ENCODE measurements around the gene PRSS23. TPM values are rescaled to one million over a fixed set of nuclear protein-coding genes. Genes with fewer than 3 reads are reported as not detected.
A peak's percentile ranks its signal among the peaks of the same experiment; 100 is the strongest.
"Not testable (repeated sequence)": the region's sequence is repeated elsewhere in the genome, so short reads cannot be mapped to it uniquely, and the experiment has no call there.

PRSS23 gene
- polyA plus RNA-seq, 5 donors: 53.6 to 91.1 (median 74.0) TPM

DNA sequence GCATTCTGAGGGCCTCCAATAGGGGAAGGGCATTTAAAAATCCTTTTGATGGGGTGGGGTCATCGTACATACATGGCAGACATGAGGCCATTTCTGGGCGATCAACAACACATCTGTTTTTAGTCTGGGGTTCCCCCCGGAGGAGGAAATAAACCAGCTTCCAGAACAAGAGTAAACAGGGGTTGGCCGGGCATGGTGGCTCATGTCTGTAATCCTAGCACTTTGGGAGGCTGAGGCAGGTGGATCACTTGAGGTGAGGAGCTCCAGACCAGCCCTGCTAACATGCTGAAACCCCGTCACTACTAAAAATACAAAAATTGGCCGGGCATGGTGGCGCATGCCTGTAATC, 12.0 kb downstream of the PRSS23 start:
- no peak for DNase-seq

- DNase-seq: no peak
These were observed 12.6 kb downstream of the PRSS23 start for GRCh38 chr11:86812981-86813380.

GRCh38 chr11:86814775-86815174, 14.4 kb downstream of the PRSS23 start:
- no peak for DNase-seq

DNA sequence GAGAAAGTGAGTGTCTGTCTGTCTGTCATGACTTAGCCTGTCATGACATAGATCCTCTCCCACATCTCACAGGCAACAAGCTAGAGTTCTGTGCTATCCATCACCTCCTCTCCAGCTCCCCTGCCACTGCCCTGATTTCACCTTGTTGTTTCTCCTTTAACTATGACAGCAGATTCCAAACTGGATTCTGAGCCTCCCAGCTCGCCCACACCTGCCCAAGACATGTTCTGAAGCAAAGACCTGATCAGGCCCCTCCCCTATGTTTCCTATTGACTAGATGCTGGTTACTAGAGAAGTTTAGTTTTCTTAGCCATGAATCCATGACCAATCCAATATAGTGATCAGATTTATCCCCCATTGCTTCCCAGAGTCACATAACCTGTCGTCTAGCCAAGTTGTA, 15.4 kb downstream of the PRSS23 start:
- no peak for DNase-seq

DNA sequence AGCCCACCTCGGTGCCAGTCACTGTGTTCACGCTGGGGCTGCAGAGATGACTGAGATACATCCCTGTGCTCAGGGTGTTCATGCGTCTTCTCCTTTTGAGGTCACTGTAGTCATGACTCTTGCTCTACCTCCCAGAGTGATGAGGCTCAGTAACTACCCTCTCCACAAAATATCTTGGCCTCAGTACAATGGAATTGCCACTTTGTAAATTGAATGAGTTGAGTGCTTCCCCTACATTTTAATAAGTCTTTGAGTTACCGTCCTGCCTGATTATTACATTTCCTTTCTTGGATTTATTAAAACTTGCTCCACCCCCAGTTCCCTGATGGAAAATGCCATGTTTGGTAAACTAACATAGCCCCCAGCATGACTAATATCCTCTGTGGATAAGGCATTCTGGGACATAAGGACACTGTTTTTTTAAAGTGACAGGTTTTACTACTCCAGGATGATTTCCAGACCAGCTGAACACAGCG, 15.9 kb downstream of the PRSS23 start:
- DNase-seq: no peak

DNA sequence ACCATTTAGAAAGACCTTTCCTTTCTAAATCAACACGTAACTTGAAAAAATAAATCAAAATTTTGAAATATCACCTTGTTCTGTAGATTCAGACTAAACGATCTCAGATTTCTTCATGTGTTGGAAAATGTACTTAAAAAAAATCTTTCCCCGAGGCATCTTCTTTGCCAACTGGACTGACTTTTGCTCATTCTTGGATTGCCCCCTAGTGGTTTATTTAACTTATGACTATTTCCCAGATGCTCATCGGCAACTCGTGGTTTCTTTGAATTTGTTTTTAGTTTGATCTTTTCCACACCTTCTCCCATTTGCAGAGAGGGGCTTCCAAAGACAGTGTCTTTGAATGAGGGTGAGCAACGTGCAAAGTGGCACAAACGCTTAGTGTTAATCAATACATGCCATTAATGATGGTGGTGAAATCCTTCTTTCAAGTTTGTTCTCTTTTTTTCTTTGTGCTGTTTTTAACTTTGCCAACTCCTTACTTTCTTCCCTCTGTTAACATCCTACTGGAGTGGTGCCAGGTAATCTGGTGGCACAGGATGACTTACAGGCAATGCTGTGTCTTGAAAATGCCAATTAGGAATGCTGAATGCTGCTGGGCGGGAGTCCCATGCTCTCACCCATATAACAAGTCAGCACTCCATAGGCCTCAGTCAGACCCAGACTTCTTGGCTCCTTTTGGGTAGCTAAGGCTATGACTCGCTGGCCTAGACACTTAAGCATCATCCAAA, 18.3 kb downstream of the PRSS23 start:
- peak; percentile 60 to 71 for DNase-seq

- not testable (repeated sequence) for DNase-seq
These were observed 23.8 kb downstream of the PRSS23 start for GRCh38 chr11:86824139-86824538.

DNA sequence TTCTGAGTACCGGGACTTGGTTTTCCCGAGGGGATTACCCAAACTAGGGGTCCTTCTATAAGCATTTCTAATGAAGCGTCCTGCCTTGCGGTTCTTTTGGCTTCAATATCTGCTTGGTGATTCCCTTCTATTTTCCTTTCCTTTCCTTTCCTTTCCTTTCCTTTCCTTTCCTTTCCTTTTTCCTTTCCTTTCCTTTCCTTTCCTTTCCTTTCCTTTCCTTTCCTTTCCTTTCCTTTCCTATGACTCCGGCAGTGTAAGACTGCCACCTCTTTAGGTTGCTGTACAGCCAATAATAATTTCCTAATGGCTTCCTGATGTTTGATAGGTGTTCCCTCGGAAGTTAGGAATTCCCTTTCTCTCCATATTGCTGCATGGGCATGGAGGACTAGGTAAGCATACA, 34.0 kb downstream of the PRSS23 start:
- DNase-seq: not testable (repeated sequence)

GRCh38 chr11:86844762-86845508, 44.6 kb downstream of the PRSS23 start:
- DNase-seq: peak; percentile 23 to 29

DNA sequence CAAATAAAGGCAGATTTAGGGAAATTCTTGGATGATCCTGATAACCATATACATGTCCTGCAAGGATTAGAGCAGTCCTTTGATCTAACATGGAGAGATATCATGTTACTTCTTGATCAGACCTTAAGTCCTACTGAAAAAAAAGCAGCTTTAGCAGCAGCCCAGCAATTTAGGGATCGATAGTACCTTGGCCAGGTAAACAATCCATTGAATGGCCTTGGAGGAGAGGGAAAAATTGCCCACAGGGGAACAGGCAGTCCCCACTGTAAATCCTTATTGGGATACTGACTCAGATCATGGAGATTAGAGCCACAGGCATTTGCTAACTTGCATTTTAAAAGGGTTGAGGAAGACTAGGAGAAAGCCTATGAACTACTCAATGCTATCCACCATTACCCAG, 47.8 kb downstream of the PRSS23 start:
- DNase-seq: no peak

DNA sequence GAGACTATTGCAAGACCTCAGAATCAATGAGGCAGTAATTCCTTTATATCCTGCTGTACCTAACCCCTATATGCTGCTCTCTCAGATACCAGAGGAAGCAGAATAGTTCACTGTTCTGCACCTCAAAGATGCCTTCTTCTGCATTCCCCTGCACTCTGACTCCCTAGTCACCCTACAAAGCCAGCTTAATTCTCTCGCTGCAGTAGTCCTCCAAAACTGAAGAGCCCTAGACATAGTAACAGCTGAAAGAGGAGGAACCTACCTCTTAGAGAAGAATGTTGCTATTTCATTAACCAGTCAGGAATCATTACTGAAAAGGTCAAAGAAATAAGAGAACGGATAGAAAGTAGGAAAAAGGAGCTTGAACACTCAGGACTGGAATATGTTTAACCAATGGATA, 49.3 kb downstream of the PRSS23 start:
- DNase-seq: no peak

Other genes starting within 250 kb of the PRSS23 start
- gene ME3, start 127.9 kb upstream of the PRSS23 start, polyA plus RNA-seq (ENCODE audit: insufficient read depth in 1 of 5, insufficient read length in 5 of 5, low replicate concordance in 1 of 5): 10 to 100 TPM; 28.9 to 42.9 (median 31.6) TPM
- 10 to 100 TPM; 21.0 to 27.1 (median 24.4) TPM for gene FZD4, start 154.9 kb downstream of the PRSS23 start, polyA plus RNA-seq (ENCODE audit: insufficient read depth in 1 of 5, insufficient read length in 5 of 5, low replicate concordance in 1 of 5)
- gene TMEM135, start 237.4 kb downstream of the PRSS23 start, polyA plus RNA-seq (ENCODE audit: insufficient read depth in 1 of 5, insufficient read length in 5 of 5, low replicate concordance in 1 of 5): 10 to 100 TPM; 17.1 to 35.0 (median 25.9) TPM

Data from right lung (tissue), 5 donors.